Mesenteric fat pad (tissue), 1 donor: Measurements from ENCODE around the gene DACT2. TPM values are rescaled to one million over a fixed set of nuclear protein-coding genes. Genes with fewer than 3 reads are reported as not detected.
"Not testable (repeated sequence)": the region's sequence is repeated elsewhere in the genome, so short reads cannot be mapped to it uniquely, and the experiment has no call there.

ENCODE experiments used
- DNase-seq: peaks from one replicate; pipeline ENCODE4 v3.0.0-alpha.2; 2020; ENCODE audit warnings: low spot score
- total RNA-seq: library from RNA; stranded (reverse); fragmentation: NEBNext Ultra II Directional; extraction: Animal tissue kit (Norgen Biotek cat#: 25700); gene quantifications from one replicate; pipeline ENCODE4 v1.2.1, GENCODE V29; 2021
- donor health status: DM: yes; HTN: yes; CAD: no.

The DACT2 gene
- total RNA-seq, 1 donor from 2014 or later, result 0.48 TPM

DNA sequence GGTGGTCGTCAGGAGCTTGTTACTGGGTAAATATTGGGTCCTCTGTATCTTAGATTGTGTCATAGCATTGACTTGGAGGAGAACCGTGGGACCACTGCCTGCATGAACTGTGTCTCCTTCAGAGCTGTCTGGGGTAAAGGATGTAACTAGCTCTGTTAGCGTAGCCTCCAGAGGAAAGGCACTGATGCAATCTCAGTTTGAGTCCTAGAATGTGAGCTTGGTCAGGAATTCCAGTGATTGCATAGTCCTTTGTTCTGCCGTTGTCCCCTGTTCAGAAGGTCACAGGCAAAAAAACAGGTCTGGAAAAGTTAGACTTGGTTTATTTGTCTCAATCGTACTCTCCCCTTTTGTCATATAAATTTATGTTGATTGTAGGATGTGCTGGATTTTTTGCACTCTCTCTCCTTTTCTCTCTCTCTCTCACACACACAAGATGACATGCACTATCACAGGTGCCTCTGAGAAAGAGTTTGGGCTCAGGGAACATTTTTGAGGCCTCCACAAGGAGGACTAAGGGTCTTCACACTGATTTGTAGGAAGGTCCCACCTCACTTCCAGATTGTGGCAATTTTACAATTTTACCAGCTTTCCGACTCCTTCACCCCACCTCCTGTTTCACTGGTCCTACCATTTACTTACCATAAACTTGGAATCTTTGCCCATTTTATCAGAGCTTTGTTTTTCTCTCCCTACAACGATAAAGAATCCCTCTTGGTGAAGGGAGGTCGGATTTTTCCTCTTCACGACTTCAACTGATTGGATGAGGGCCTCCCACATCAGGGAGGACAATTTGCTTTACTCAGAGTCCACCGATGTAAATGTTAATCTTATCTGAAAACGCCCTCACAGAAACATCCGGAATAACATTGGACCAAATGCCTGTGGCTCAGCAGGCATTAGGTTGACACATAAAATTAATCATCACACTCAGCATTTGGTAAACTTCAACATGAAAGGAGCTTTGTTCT lies 7.0 kb upstream of the DACT2 start:
- no peak for DNase-seq

DNA sequence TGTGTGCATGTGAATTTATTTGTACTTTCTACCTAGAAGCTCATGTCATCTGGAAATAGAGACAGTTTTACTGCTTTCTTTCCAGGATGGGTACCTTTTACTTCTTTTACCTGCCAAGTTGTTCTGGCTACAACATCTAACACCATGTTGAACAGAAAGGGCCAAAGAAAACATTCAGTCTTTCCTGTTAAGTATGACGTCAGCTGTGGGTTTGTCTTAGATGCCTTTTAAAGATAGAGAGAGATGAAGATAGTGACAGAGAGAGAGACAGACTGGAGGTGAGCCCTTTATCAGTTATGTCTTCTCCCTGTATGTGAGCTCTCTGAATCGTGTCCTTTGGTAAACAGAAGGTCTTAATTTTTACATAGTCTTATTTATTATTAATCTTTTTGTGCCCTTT lies 3.4 kb upstream of the DACT2 start:
- DNase-seq, result no peak

- DNase-seq, result no peak
Observed at GRCh38 chr6:168320634-168321033, 1.1 kb upstream of the DACT2 start.

DNA sequence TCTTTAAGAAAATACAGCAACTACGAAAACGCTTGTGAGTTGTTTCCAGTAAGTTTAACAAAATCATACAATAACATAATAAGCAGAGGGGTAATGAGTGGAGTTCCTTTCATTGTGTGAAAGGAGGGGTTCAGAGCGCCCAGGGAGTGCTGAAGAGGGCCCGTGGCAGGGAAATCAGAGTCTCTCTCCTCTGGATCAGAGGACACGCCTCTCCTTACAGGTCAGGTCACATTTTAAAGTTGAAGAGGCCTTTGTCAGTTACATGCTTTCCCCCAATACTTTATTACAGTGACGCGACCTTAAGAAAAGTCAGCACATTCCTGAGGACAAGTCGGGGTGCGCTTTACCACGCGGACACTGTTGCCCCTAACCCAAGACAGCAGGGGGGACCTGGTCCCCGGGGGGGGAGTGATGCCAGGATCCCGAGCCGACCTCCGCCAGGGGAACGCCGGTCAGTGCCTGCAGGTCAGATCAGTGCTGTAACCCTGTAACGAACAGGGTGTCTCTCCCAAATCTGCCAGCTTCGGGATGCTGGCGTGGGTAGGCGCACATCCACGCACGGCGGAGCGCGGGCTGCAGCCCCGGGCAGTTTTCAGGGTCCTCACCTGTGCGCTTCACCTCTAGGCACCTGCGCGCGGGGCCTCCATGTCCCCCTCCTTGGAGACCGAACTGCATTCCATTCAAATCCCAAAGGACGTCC lies 848 bp downstream of the DACT2 start:
- DNase-seq, result no peak

- DNase-seq, result no peak
Observed at GRCh38 chr6:168318090-168318489, 1.5 kb downstream of the DACT2 start.

DNA sequence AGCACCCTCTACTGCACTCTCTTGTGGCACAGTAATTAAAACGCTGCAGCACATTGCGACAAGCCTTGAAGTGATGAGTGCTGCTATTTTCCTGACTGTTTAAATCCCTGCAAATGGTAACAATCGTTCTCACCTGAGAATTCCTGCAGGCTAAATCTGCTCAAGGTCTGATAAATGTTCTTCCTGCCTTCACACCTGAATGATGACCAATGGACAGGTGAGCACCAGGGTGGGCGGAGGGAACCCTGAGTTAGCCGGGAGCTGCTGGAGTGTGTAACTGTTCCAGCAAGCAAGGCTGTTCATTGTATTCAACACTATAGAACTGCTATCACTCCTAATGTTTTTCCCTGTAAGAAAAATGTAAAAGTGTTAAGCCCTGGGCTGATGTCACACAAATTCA lies 4.0 kb downstream of the DACT2 start:
- DNase-seq, result no peak

DNA sequence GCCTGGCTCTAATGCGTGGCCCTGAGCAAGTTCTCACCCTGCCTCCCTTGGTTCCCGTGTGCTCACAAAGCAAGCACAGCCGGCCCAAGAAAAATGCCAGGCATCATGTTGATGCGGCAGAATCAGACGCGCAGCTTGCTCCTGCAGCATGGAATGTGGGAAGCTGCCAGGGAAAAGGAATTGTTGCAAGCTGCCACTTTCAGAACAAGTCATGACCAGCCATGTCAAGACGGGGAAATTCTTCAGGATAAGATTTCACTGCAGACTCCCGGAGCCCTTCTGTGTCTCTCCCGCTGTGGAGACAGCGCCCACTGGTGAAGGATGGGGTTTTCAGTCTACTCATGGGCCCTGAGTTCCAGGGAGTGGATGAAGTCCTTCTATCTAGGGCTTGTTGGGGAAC lies 4.6 kb downstream of the DACT2 start:
- no peak for DNase-seq

- no peak for DNase-seq
Observed at GRCh38 chr6:168314021-168314420, 5.6 kb downstream of the DACT2 start.

- no peak for DNase-seq
Observed at GRCh38 chr6:168313431-168314011, 6.1 kb downstream of the DACT2 start.

- not testable (repeated sequence) for DNase-seq
Observed at GRCh38 chr6:168312125-168312507, 7.5 kb downstream of the DACT2 start.

GRCh38 chr6:168311410-168312124 lies 8.0 kb downstream of the DACT2 start:
- no peak for DNase-seq

DNA sequence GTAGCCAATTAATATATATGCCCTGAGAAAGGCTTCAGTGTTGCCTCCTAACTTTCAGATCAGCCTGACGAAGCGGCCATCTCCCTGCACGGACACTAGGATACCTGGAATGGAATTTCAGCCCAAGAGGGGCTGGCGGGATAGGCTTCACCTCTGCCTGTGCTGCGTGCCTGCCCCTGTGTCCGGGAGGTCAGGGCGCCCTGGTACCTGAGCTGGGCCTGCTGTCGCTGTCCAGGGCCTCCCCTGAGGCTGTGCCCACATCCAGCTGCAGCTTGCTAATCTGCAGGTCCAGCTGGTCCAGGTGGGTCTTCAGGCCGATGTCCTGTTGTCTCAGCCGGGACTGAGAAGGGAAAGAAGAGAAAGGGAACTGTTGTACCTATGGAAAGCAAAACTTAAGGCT lies 8.6 kb downstream of the DACT2 start:
- no peak for DNase-seq

DNA sequence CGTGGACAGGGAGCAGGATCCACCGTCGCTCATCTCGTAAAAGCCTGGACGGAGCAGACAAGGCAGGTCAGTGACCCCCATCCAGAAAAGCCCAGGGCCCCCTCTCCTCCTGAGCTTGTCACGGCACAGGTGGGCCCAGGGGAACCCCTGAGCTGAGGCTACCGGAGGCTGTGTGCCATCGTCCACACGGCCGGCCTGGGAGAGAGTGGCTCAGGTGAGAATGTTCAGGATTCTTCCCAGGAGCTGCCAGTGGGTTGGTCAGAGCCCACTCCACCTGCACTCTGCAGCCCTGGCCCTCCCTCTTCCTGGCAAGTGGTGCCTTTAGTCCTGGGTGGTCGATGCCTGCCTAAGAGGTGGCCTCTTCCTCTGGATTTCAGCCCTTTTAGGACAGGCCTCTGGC lies 9.2 kb downstream of the DACT2 start:
- DNase-seq, result no peak

DNA sequence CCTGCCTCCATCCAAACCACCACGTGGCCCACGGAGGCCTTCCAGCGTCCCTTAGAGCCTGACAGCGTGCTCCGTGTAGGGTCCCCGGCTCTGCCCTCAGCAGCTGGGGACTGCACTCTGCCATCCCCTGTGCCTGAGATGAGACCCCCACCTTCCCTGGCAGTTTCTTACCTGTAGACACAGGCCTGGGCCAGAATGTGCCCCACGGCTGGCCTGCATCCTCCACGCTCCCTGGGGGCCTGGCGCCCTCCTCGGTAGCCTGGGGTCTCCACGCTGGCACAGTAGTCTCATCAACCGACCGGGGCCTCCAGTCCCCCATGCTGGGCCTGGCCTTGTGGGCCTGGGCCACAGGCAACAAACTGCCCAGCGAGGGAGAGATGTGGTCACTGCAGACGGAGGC lies 9.6 kb downstream of the DACT2 start:
- DNase-seq, result no peak

DNA sequence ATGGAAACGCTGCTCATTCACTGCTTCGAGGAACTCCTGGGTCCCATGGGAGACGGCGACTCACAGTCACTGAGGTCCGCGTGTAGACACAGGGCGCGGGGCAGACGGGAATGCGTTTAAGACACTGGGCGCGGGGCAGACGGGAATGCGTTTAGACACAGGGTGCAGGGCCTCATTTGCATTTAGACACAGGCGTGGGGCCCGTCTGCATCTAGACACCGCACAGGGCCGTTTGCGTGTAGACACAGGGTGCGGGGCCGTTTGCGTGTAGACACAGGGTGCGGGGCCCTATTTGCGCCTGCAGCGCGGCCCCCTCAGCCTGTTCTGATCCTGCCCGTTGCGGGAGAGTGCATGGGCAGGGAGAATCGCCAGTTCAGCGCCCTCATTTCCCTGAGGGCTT lies 10.4 kb downstream of the DACT2 start:
- DNase-seq, result no peak

DNA sequence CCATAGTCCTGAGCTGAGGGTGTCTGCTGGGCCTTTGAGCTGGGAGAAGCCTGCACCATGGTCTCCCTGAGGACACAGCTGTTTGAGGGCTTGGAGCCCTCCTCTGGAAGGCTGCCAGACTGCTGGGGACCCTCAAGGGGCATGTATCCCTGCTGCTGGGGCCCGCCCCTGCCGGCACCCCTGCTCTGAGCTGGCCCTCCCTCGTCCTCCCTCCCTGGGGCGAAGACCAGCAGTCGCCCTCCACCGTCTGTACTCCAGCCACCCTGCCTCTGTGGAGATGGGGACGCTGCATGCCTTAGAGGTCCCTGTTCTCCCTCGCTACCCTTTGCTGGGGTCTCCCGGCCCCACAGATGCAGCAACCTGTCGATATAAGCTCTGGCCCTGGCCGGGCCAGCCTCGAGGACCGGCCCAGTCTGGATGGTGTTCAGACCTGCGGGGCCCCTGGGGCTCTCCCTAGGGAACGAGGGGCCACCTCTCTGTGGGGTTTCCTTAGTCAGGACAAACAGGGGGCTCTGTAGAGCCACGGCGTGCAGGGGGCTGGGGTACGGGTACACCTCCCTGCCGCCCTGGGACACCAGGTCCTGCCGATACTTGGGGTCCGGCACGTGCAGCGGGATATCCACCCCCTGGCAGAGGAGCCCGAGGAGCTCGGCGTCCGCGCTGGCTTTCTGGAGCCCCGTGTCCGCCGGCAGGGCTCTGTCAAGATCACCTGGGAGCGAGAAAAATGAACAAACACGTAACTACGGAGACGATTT lies 11.0 kb downstream of the DACT2 start:
- DNase-seq, result no peak

DNA sequence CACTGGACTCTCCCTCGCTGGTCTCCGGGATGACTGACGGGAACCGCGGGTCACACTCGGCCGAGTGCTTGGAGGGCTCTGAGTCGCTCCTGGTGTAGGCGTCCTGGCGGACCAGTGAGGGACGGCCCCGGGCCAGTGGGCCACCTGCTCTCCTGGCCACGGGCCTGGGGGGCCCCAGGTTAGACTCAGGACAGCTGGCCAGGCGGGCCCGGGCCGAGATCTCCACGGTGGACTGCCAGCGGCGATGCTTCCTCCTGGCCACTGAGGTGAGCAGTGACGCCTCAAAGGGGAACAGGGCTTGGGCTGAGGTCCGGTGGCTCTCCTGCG lies 11.9 kb downstream of the DACT2 start:
- DNase-seq, result no peak

- no peak for DNase-seq
Observed at GRCh38 chr6:168307015-168307694, 12.4 kb downstream of the DACT2 start.

GRCh38 chr6:168305863-168306262 lies 13.7 kb downstream of the DACT2 start:
- DNase-seq, result no peak

DNA sequence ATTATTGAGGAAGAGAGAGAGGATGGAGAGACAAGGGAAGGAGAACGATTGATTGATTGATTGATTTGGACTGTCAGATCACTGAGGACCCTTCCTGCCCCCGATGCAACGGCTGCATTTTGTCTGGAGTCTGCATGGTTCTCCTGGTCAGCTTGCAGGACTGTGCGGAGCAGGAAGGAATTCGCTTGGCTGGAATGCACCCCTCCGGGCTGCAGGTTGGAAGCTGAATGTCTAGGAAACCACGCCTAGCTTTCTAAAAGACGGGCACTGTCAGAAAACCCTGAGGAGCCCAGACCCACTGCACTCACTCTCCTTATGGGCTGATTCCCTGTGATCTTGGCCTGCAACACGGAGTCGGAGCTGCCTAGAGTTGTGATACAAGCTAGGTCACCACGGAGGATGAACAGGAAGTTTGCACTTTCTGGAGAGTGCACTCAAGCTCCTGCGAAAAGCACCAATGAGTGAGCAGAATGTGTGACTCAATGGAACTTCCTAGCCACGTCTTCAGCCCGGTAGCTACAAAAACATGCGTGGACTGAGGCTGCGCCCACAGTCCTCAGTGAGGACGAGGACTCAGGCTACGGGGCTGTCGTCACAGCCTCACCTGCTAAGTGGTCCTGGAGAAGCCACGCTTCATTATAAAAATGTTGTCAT lies 14.4 kb downstream of the DACT2 start:
- DNase-seq, result no peak
